Adrenal gland (tissue), 12 donors: ENCODE results near the gene CAPN5. TPM values are rescaled to one million over a fixed set of nuclear protein-coding genes. Genes with fewer than 3 reads are reported as not detected.
A peak's percentile ranks its signal among the peaks of the same experiment; 100 is the strongest.

ENCODE experiments used
- DNase-seq, 7 donors: peaks; one replicate each; pipeline ENCODE4 v3.0.0-alpha.2; 2019 to 2020
- H3K27ac ChIP-seq, 5 donors: fragments of 200-600 bp; sonication (generic) in 4 of 5; 1 replicate in 3 of 5; 2 replicates in 2 of 5; pipeline versions ENCODE4 v1.5.1 to v1.8.0; 2016 to 2020; ENCODE audit warnings: mild to moderate bottlenecking in 1 of 5
- H3K27me3 ChIP-seq: fragments of 200-600 bp; 2 replicates; pipeline ENCODE4 v1.8.0; 2021
- H3K36me3 ChIP-seq, 2 donors: fragments of 200-600 bp; replicated peaks in 1 of 2; 1 replicate in 1 of 2; 2 replicates in 1 of 2; pipeline versions ENCODE4 v1.5.1 to v1.8.0; 2018 to 2022
- H3K4me1 ChIP-seq, 2 donors: fragments of 200-600 bp; replicated peaks in 1 of 2; 1 replicate in 1 of 2; 2 replicates in 1 of 2; pipeline versions ENCODE4 v1.5.1 to v1.8.0; 2018 to 2021
- H3K4me3 ChIP-seq, 4 donors: fragments of 200-600 bp; sonication (generic) in 3 of 4; one replicate each; pipeline ENCODE4 v1.5.1; 2016 to 2018
- H3K9me3 ChIP-seq, 3 donors: fragments of 200-600 bp; sonication (generic) in 1 of 3; replicated peaks in 1 of 3; 1 replicate in 2 of 3; 2 replicates in 1 of 3; pipeline versions ENCODE4 v1.5.1 to v1.8.0; 2016 to 2021
- CTCF ChIP-seq, 6 experiments: fragments of 450-650 bp in 4 of 6; fragments of 200-600 bp in 2 of 6; sonication (generic) in 1 of 6; IDR thresholded peaks; 1 replicate in 5 of 6; 2 replicates in 1 of 6; pipeline versions ENCODE4 v1.5.1 to v1.8.0; 2016 to 2021; ENCODE audit warnings: antibody characterized with exemption in 6 of 6, mild to moderate bottlenecking in 2 of 6, moderate library complexity in 1 of 6
- POLR2A ChIP-seq, 2 donors: fragments of 450-650 bp; IDR thresholded peaks; one replicate each; pipeline ENCODE4 v1.6.1; 2017; ENCODE audit warnings: antibody characterized with exemption in 2 of 2, mild to moderate bottlenecking in 2 of 2, moderate library complexity in 1 of 2
- WGBS, 4 donors: extraction: QIAGEN DNeasy Blood & Tissue Kit in 2 of 4; methylation state at CpG; one replicate each; pipeline versions ENCODE4 v1.1.5 to v1.1.7; 2013 to 2017; 5-methylcytosine and 5-hydroxymethylcytosine counted together
- intact Hi-C, 2 donors: fragments of 100-400 bp; cut with DNase I; formaldehyde crosslinking; loops; one replicate each; pipeline versions ENCODE4 v1.14.1 to v1.15.0; 2022 to 2023
- polyA plus RNA-seq, 3 donors: library from polyadenylated mRNA; stranded (reverse); fragments of 200-250 nt in 2 of 3; fragments of 350-450 nt in 1 of 3; fragmentation: Illumina TruSeq in 1 of 3; extraction: RNeasy Lipid Tissue Mini Kit (QIAGEN cat#74804) in 1 of 3; gene quantifications; one replicate each; pipeline ENCODE4 v1.2.3, GENCODE V29; 2013 to 2014
- total RNA-seq, 9 donors: library from RNA; depleted of rRNA in 4 of 9; stranded (reverse); fragments of >200 nt in 4 of 9; fragments of 120-200 nt in 1 of 9; fragmentation: NEBNext Ultra II Directional in 1 of 9; extraction: Animal tissue kit (Norgen Biotek cat#: 25700) in 1 of 9; gene quantifications; one replicate each; pipeline versions ENCODE4 v1.1.0 to v1.2.4, GENCODE V29; 2013 to 2023
- donor health status: healthy with polysubstance abuse.
- donor health status: Bipolar disorder and iron deficiency.
- donor health status: DM: yes; HTN: yes; CAD: no.
- donor health status: DM: no; HTN: no; CAD: no.
- donor health status: DM: no; HTN: no; CAD: no.
- donor health status: DM: yes; HTN: yes; CAD: no.

Gene CAPN5
- total and polyA plus RNA-seq, 12 donors, result 5.6 to 29.6 (median 18.4) TPM

GRCh38 chr11:77136074-77136473 lies 69.3 kb downstream of the CAPN5 start:
- Histone ChIP-seq H3K4me1 (peaks cover 33 to 80% of the 10 kb centered on the region in 2 donors), H3K27ac (peak overlapping the region in 3 of 5 donors; percentile 46 to 72 (median 63)), H3K27me3 (no peaks in the 10 kb centered on the region), H3K36me3 (no peaks in the 10 kb centered on the region), H3K4me3 (no peak overlapping the region), H3K9me3 (no peaks in the 10 kb centered on the region)
- no peak for TF ChIP-seq CTCF (IDR thresholded peaks at IDR 0.05)
- TF ChIP-seq POLR2A (IDR thresholded peaks at IDR 0.05), result no peak
- intact Hi-C loops, result no loop called here
- 51 to 67% (median 56%) methylated on average over 8 of the region's 8 CpGs for WGBS, 4 donors
- no peak for DNase-seq

- Histone ChIP-seq H3K27ac (peak overlapping the region in 4 of 5 donors; percentile 1 to 72 (median 54)), H3K27me3 (no peaks in the 10 kb centered on the region), H3K36me3 (no peaks in the 10 kb centered on the region), H3K9me3 (no peaks in the 10 kb centered on the region), H3K4me1 (peaks cover 25 to 77% of the 10 kb centered on the region in 2 donors), H3K4me3 (no peak overlapping the region)
- peak in 2 of 7 donors; percentile 47 to 52 for DNase-seq
- TF ChIP-seq CTCF (IDR thresholded peaks at IDR 0.05) (no peak), POLR2A (IDR thresholded peaks at IDR 0.05) (peak in 1 of 2 donors; percentile 41)
- 52 to 68% (median 59%) methylated on average over 8 to 12 of the region's 12 CpGs for WGBS, 4 donors
- intact Hi-C loops, result no loop called here
These were observed 70.1 kb downstream of the CAPN5 start for GRCh38 chr11:77136784-77137420.

GRCh38 chr11:77137421-77137820 lies 70.7 kb downstream of the CAPN5 start:
- intact Hi-C loops, result no loop called here
- H3K9me3 ChIP-seq, result no peaks in the 10 kb centered on the region
- no peak overlapping the region for H3K4me3 ChIP-seq
- no peak for DNase-seq
- peak overlapping the region in 4 of 5 donors; percentile 1 to 72 (median 54) for H3K27ac ChIP-seq
- no peaks in the 10 kb centered on the region for H3K36me3 ChIP-seq
- whole genome bisulfite sequencing, 4 donors, result 50 to 71% (median 55%) methylated on average over 7 to 11 of the region's 11 CpGs
- H3K27me3 ChIP-seq, result no peaks in the 10 kb centered on the region
- TF ChIP-seq POLR2A (IDR thresholded peaks at IDR 0.05) (no peak), CTCF (IDR thresholded peaks at IDR 0.05) (no peak)
- peaks cover 24 to 72% of the 10 kb centered on the region in 2 donors for H3K4me1 ChIP-seq

- intact Hi-C loops, result no loop called here
- Histone ChIP-seq H3K36me3 (no peaks in the 10 kb centered on the region), H3K9me3 (no peaks in the 10 kb centered on the region), H3K27me3 (no peaks in the 10 kb centered on the region), H3K27ac (no peak overlapping the region), H3K4me1 (peaks cover 24 to 65% of the 10 kb centered on the region in 2 donors), H3K4me3 (no peak overlapping the region)
- DNase-seq, result no peak
- TF ChIP-seq CTCF (IDR thresholded peaks at IDR 0.05) (no peak), POLR2A (IDR thresholded peaks at IDR 0.05) (no peak)
- 49 to 53% (median 50%) methylated on average over 5 to 55 of the region's 55 CpGs for WGBS, 4 donors
These were observed 71.4 kb downstream of the CAPN5 start for GRCh38 chr11:77138106-77138649.
